Stimulated activated CD8-positive, alpha-beta memory T cell treated with anti-CD3 and anti-CD28 coated beads, Interleukin-4, amount 100 ng/mL, for 1 hour (primary cell): ENCODE results near the gene CCT8L2.
"Not testable (repeated sequence)": the region's sequence is repeated elsewhere in the genome, so short reads cannot be mapped to it uniquely, and the experiment has no call there.

Experiments used
- DNase-seq, 2 donors: peaks; one replicate each; pipeline ENCODE4 v3.0.0-alpha.2; 2020; ENCODE audit warnings: low read depth in 2 of 2, low spot score in 1 of 2

CCT8L2 gene

GRCh38 chr22:16559996-16560395 is 32.6 kb downstream of the CCT8L2 start:
- DNase-seq, result not testable (repeated sequence)

- no peak for DNase-seq
These were observed 33.3 kb downstream of the CCT8L2 start for GRCh38 chr22:16559056-16559955.

GRCh38 chr22:16558376-16558945 is 34.1 kb downstream of the CCT8L2 start:
- not testable (repeated sequence) for DNase-seq

GRCh38 chr22:16557511-16557910 is 35.1 kb downstream of the CCT8L2 start:
- not testable (repeated sequence) for DNase-seq

- not testable (repeated sequence) for DNase-seq
These were observed 37.3 kb downstream of the CCT8L2 start for GRCh38 chr22:16555077-16555994.

GRCh38 chr22:16543310-16543709 is 49.3 kb downstream of the CCT8L2 start:
- not testable (repeated sequence) for DNase-seq
